ENCODE results near the gene RTP5.

DNA sequence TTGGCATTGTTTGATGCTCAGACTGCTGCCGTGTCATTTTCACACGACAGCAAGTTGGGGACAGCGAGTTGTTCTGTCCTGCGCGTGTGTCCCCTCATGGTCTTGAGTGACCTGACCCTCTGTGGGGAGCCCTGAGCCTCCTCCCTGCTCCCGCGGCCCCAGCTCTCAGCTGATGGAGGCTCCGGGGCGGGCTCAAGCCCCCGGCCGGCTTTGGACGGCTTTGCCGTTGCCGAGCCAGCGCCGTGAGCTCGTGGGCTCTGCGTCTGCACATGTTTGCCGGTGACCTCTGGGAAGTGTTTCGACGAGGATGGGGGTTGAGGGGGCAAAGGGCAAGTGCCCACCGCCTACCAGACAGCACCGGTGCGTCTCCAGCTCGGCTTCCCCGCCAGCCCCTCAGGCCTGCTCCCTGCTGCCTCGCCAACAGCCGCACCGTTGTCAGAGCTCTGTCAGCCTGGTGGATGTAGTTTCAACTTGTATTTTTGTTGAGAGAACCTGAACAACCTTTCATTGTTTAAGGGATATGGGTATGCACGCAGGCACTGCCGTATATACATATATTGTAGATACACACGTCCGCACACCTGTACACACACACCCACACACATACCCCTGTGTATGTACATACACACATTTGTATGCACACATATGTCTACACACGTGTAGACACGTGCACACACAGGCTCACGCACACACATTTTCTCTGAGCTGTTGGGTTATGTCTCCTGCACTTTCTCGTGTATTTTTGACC, 24.5 kb upstream of the RTP5 start:
- TF ChIP-seq POLR2AphosphoS5 (IDR thresholded peaks at IDR 0.05; ENCODE audit: low read depth, low read length) (no peak), POLR2A (IDR thresholded peaks at IDR 0.05; ENCODE audit: low read depth, low read length) (no peak)

Data from GM12892 (cell line).